WERI-Rb-1 (cell line): ENCODE results near the gene CBL.

Source experiments
- DNase-seq: peaks from one replicate; pipeline ENCODE4 v3.0.0-alpha.2; 2020
- H3K27ac ChIP-seq: fragments of 250-450 bp; sonication (Bioruptor Pico); 2 replicates; pipeline ENCODE4 v1.5.1; 2020; ENCODE audit warnings: mild to moderate bottlenecking, moderate library complexity
- H3K27me3 ChIP-seq: fragments of 250-450 bp; sonication (Bioruptor Pico); 2 replicates; pipeline ENCODE4 v1.5.1; 2021; ENCODE audit warnings: mild to moderate bottlenecking, low read depth, moderate library complexity; ENCODE audit not compliant: insufficient read depth, severe bottlenecking
- H3K36me3 ChIP-seq: fragments of 250-450 bp; sonication (Bioruptor Pico); 2 replicates; pipeline ENCODE4 v1.5.1; 2020; ENCODE audit warnings: mild to moderate bottlenecking, moderate library complexity
- H3K4me3 ChIP-seq: 2 replicates; pipeline ENCODE4 v1.5.1; 2011; ENCODE audit warnings: low read depth, mild to moderate bottlenecking, control low read depth, low read length
- H3K9me3 ChIP-seq: fragments of 250-450 bp; sonication (Bioruptor Pico); 2 replicates; pipeline ENCODE4 v1.5.1; 2021; ENCODE audit warnings: mild to moderate bottlenecking, moderate library complexity; ENCODE audit not compliant: severe bottlenecking
- CTCF ChIP-seq: IDR thresholded peaks from 2 replicates; pipeline ENCODE4 v1.5.1; 2011; ENCODE audit warnings: low read depth, mild to moderate bottlenecking, control low read depth, inconsistent platforms, low read length

The CBL gene

GRCh38 chr11:119273721-119274120, 67.6 kb downstream of the CBL start:
- H3K36me3 ChIP-seq = peaks cover 28% of the 10 kb centered on the region
- no peaks in the 10 kb centered on the region for H3K9me3 ChIP-seq
- no peaks in the 10 kb centered on the region for H3K27me3 ChIP-seq
- H3K4me3 ChIP-seq = no peak overlapping the region
- no peak for DNase-seq
- H3K27ac ChIP-seq = no peak overlapping the region
- no peak for TF ChIP-seq CTCF

- TF ChIP-seq CTCF = no peak
- Histone ChIP-seq H3K9me3 (no peaks in the 10 kb centered on the region), H3K36me3 (peaks cover 26% of the 10 kb centered on the region), H3K4me3 (no peak overlapping the region), H3K27me3 (no peaks in the 10 kb centered on the region), H3K27ac (no peak overlapping the region)
- no peak for DNase-seq
These were observed 71.5 kb downstream of the CBL start for GRCh38 chr11:119277660-119278059.

- TF ChIP-seq CTCF = no peak
- no peak overlapping the region for H3K4me3 ChIP-seq
- H3K36me3 ChIP-seq = peaks cover 16% of the 10 kb centered on the region
- no peak overlapping the region for H3K27ac ChIP-seq
- no peaks in the 10 kb centered on the region for H3K9me3 ChIP-seq
- no peaks in the 10 kb centered on the region for H3K27me3 ChIP-seq
- no peak for DNase-seq
These were observed 76.4 kb downstream of the CBL start for GRCh38 chr11:119282495-119282894.

GRCh38 chr11:119284344-119285157, 78.4 kb downstream of the CBL start:
- TF ChIP-seq CTCF = peak; percentile 43; the same call in 1 of the 2 replicates
- DNase-seq = no peak
- Histone ChIP-seq H3K4me3 (no peak overlapping the region), H3K27me3 (no peaks in the 10 kb centered on the region), H3K27ac (no peak overlapping the region), H3K36me3 (peaks cover 7% of the 10 kb centered on the region), H3K9me3 (no peaks in the 10 kb centered on the region)

GRCh38 chr11:119285431-119285830, 79.3 kb downstream of the CBL start:
- Histone ChIP-seq H3K4me3 (no peak overlapping the region), H3K27ac (no peak overlapping the region), H3K27me3 (no peaks in the 10 kb centered on the region), H3K9me3 (no peaks in the 10 kb centered on the region), H3K36me3 (peaks cover 7% of the 10 kb centered on the region)
- TF ChIP-seq CTCF = no peak
- no peak for DNase-seq

GRCh38 chr11:119288219-119288618, 82.1 kb downstream of the CBL start:
- peaks cover 14% of the 10 kb centered on the region for H3K36me3 ChIP-seq
- H3K4me3 ChIP-seq = no peak overlapping the region
- DNase-seq = no peak
- H3K27ac ChIP-seq = no peak overlapping the region
- no peaks in the 10 kb centered on the region for H3K27me3 ChIP-seq
- H3K9me3 ChIP-seq = peaks cover 8% of the 10 kb centered on the region
- no peak for TF ChIP-seq CTCF
